ENCODE measurements around the gene MCRIP1.

Gene MCRIP1

GRCh38 chr17:81877569-81877968 is 44.5 kb upstream of the MCRIP1 start:
- no peak overlapping the region for H3K4me2 ChIP-seq (ENCODE audit: low read length)
- TF ChIP-seq CTCF (IDR thresholded peaks at IDR 0.05; ENCODE audit: low read length), result no peak
- no peak for TF ChIP-seq EZH2 (IDR thresholded peaks at IDR 0.05; ENCODE audit: borderline replicate concordance, low read length)
- H3K9me2 ChIP-seq (ENCODE audit: low read depth, low read length), result no peaks in the 10 kb centered on the region
- H3K9me3 ChIP-seq (ENCODE audit: low read length), result no peaks in the 10 kb centered on the region
- no peak overlapping the region for H2AFZ ChIP-seq (ENCODE audit: low read length)
- H3K27ac ChIP-seq (ENCODE audit: low read depth, low read length, poor library complexity, severe bottlenecking), result no peak overlapping the region
- H3K79me2 ChIP-seq (ENCODE audit: insufficient read depth, low read length), result no peaks in the 10 kb centered on the region
- no peaks in the 10 kb centered on the region for H4K20me1 ChIP-seq (ENCODE audit: insufficient read depth, low read length)
- H3K9ac ChIP-seq (ENCODE audit: low read length), result no peak overlapping the region
- peaks cover 51% of the 10 kb centered on the region for H3K36me3 ChIP-seq (ENCODE audit: insufficient read depth, low read length)
- H3K27me3 ChIP-seq (ENCODE audit: insufficient read depth, low read length), result no peaks in the 10 kb centered on the region
- no peaks in the 10 kb centered on the region for H3F3A ChIP-seq (ENCODE audit: insufficient read depth, low read length)
- peaks cover 13% of the 10 kb centered on the region for H3K4me1 ChIP-seq (ENCODE audit: insufficient read depth, low read length, severe bottlenecking)
- no peak overlapping the region for H3K4me3 ChIP-seq (ENCODE audit: low read depth, low read length, poor library complexity, severe bottlenecking)

GRCh38 chr17:81871387-81872230 is 38.5 kb upstream of the MCRIP1 start:
- H3K79me2 ChIP-seq (ENCODE audit: insufficient read depth, low read length), result peaks cover 5% of the 10 kb centered on the region; the same call in 1 of the 2 replicates
- peaks cover 32% of the 10 kb centered on the region for H3K36me3 ChIP-seq (ENCODE audit: insufficient read depth, low read length)
- no peaks in the 10 kb centered on the region for H3F3A ChIP-seq (ENCODE audit: insufficient read depth, low read length)
- no peaks in the 10 kb centered on the region for H3K9me2 ChIP-seq (ENCODE audit: low read depth, low read length)
- H3K4me3 ChIP-seq (ENCODE audit: low read depth, low read length, poor library complexity, severe bottlenecking), result peak overlapping the region; percentile 77
- H3K27me3 ChIP-seq (ENCODE audit: insufficient read depth, low read length), result no peaks in the 10 kb centered on the region
- no peak overlapping the region for H2AFZ ChIP-seq (ENCODE audit: low read length)
- no peaks in the 10 kb centered on the region for H4K20me1 ChIP-seq (ENCODE audit: insufficient read depth, low read length)
- peak overlapping the region; percentile 98 for H3K9ac ChIP-seq (ENCODE audit: low read length)
- no peak for TF ChIP-seq EZH2 (IDR thresholded peaks at IDR 0.05; ENCODE audit: borderline replicate concordance, low read length)
- TF ChIP-seq CTCF (IDR thresholded peaks at IDR 0.05; ENCODE audit: low read length), result peak; percentile 26; the same call in 1 of the 2 replicates
- H3K9me3 ChIP-seq (ENCODE audit: low read length), result no peaks in the 10 kb centered on the region
- peak overlapping the region; percentile 88 for H3K27ac ChIP-seq (ENCODE audit: low read depth, low read length, poor library complexity, severe bottlenecking)
- H3K4me2 ChIP-seq (ENCODE audit: low read length), result peak overlapping the region; percentile 83
- peaks cover 60% of the 10 kb centered on the region for H3K4me1 ChIP-seq (ENCODE audit: insufficient read depth, low read length, severe bottlenecking)

GRCh38 chr17:81870981-81871386 is 37.9 kb upstream of the MCRIP1 start, which contains the start of gene ARHGDIA:
Gene ARHGDIA (minus strand): TSS chr17:81871337. CDS start chr17:81869930, 1,407 bp downstream.
- TF ChIP-seq CTCF (IDR thresholded peaks at IDR 0.05; ENCODE audit: low read length), result no peak
- no peak for TF ChIP-seq EZH2 (IDR thresholded peaks at IDR 0.05; ENCODE audit: borderline replicate concordance, low read length)
- H3K27ac ChIP-seq (ENCODE audit: low read depth, low read length, poor library complexity, severe bottlenecking), result peak within 1 kb of the TSS; percentile 88
- no peaks in the 10 kb centered on the region for H3K27me3 ChIP-seq (ENCODE audit: insufficient read depth, low read length)
- H4K20me1 ChIP-seq (ENCODE audit: insufficient read depth, low read length), result no peaks in the 10 kb centered on the region
- H3K4me3 ChIP-seq (ENCODE audit: low read depth, low read length, poor library complexity, severe bottlenecking), result peak within 1 kb of the TSS; percentile 98
- H3K9ac ChIP-seq (ENCODE audit: low read length), result peak within 1 kb of the TSS; percentile 98
- H3K4me2 ChIP-seq (ENCODE audit: low read length), result peak within 1 kb of the TSS; percentile 86
- no peaks in the 10 kb centered on the region for H3F3A ChIP-seq (ENCODE audit: insufficient read depth, low read length)
- peaks cover 66% of the 10 kb centered on the region for H3K4me1 ChIP-seq (ENCODE audit: insufficient read depth, low read length, severe bottlenecking)
- no peak within 1 kb of the TSS for H2AFZ ChIP-seq (ENCODE audit: low read length)
- peaks cover 5% of the 10 kb centered on the region; the same call in 1 of the 2 replicates for H3K79me2 ChIP-seq (ENCODE audit: insufficient read depth, low read length)
- H3K9me2 ChIP-seq (ENCODE audit: low read depth, low read length), result no peaks in the 10 kb centered on the region
- H3K36me3 ChIP-seq (ENCODE audit: insufficient read depth, low read length), result peaks cover 39% of the 10 kb centered on the region
- no peaks in the 10 kb centered on the region for H3K9me3 ChIP-seq (ENCODE audit: low read length)

Data from OCI-LY1 (cell line).